GM23338 (cell line): ENCODE measurements around the gene GTF2H4. TPM values are rescaled to one million over a fixed set of nuclear protein-coding genes. Genes with fewer than 3 reads are reported as not detected.

Source experiments
- ATAC-seq: fragments of 200-7000 bp; cut with Tn5 transposase; 3 replicates; pipeline ENCODE4 v1.9.1; 2020
- DNase-seq: peaks from one replicate; pipeline ENCODE4 v3.0.0-alpha.2; 2015; ENCODE audit warnings: low spot score
- H2AFZ ChIP-seq: fragments of 200-600 bp; sonication (generic); 2 replicates; pipeline ENCODE4 v1.8.0; 2016; ENCODE audit warnings: antibody characterized with exemption, mild to moderate bottlenecking, moderate library complexity
- H3F3A ChIP-seq: fragments of 200-600 bp; sonication (generic); replicated peaks from 2 replicates; pipeline ENCODE4 v1.8.0; 2017; ENCODE audit warnings: antibody characterized with exemption, mixed run types, low read depth
- H3K27ac ChIP-seq: fragments of 200-600 bp; sonication (generic); 2 replicates; pipeline ENCODE4 v1.6.1; 2016; ENCODE audit warnings: low read depth
- H3K27me3 ChIP-seq: fragments of 200-600 bp; sonication (generic); 2 replicates; pipeline ENCODE4 v1.8.0; 2016; ENCODE audit warnings: mild to moderate bottlenecking, mixed run types, moderate library complexity; ENCODE audit not compliant: insufficient read depth
- H3K36me3 ChIP-seq: fragments of 200-600 bp; sonication (generic); 2 replicates; pipeline ENCODE4 v1.8.0; 2016; ENCODE audit warnings: mild to moderate bottlenecking; ENCODE audit not compliant: insufficient read depth
- H3K4me1 ChIP-seq: fragments of 200-600 bp; sonication (generic); 2 replicates; pipeline ENCODE4 v1.8.0; 2016; ENCODE audit warnings: mild to moderate bottlenecking, moderate library complexity; ENCODE audit not compliant: insufficient read depth
- H3K4me2 ChIP-seq: fragments of 200-600 bp; sonication (generic); 2 replicates; pipeline ENCODE4 v1.7.1; 2017; ENCODE audit warnings: mixed run types
- H3K4me3 ChIP-seq: fragments of 200-600 bp; sonication (generic); 2 replicates; pipeline ENCODE4 v1.6.1; 2016; ENCODE audit warnings: mixed run types
- H3K79me2 ChIP-seq: fragments of 200-600 bp; sonication (generic); replicated peaks from 2 replicates; pipeline ENCODE4 v1.8.0; 2017; ENCODE audit warnings: mild to moderate bottlenecking; ENCODE audit not compliant: insufficient read depth
- H3K9me2 ChIP-seq: fragments of 200-600 bp; sonication (generic); 2 replicates; pipeline ENCODE4 v1.8.0; 2017; ENCODE audit not compliant: insufficient read depth
- H4K20me1 ChIP-seq: fragments of 200-600 bp; sonication (generic); replicated peaks from 2 replicates; pipeline ENCODE4 v1.8.0; 2017; ENCODE audit warnings: mild to moderate bottlenecking; ENCODE audit not compliant: insufficient read depth
- H3K27ac Mint-ChIP-seq: 2 replicates; pipeline ENCODE4 v1.8.0; 2020; ENCODE audit warnings: inconsistent platforms, mild to moderate bottlenecking, moderate library complexity, mixed read lengths
- H3K27me3 Mint-ChIP-seq: 3 replicates; pipeline ENCODE4 v1.8.0; 2022; ENCODE audit warnings: low read depth, mild to moderate bottlenecking, moderate library complexity, mixed read lengths, inconsistent platforms; ENCODE audit not compliant: insufficient read depth, poor library complexity
- H3K36me3 Mint-ChIP-seq: 3 replicates; pipeline ENCODE4 v1.8.0; 2021; ENCODE audit warnings: low read depth, mild to moderate bottlenecking, inconsistent platforms, moderate library complexity, mixed read lengths
- H3K4me1 Mint-ChIP-seq: 3 replicates; pipeline ENCODE4 v1.8.0; 2020; ENCODE audit warnings: mild to moderate bottlenecking, inconsistent platforms, mixed read lengths
- H3K4me3 Mint-ChIP-seq: 3 replicates; pipeline ENCODE4 v1.8.0; 2021; ENCODE audit warnings: moderate library complexity, mild to moderate bottlenecking, inconsistent platforms, mixed read lengths
- H3K9me3 Mint-ChIP-seq: 3 replicates; pipeline ENCODE4 v1.8.0; 2020; ENCODE audit warnings: moderate library complexity, mild to moderate bottlenecking, inconsistent platforms, mixed read lengths
- POLR2AphosphoS5 ChIP-seq: IDR thresholded peaks from 2 replicates; pipeline ENCODE4 v1.6.1; 2016; ENCODE audit warnings: antibody characterized with exemption, low read depth
- polyA plus RNA-seq: library from polyadenylated mRNA; unstranded; fragments of >200 nt; fragmentation: Nextera tagmentation; extraction: Ambion mirVana; gene quantifications from 2 replicates; pipeline ENCODE4 v1.2.1, GENCODE V29; 2016
- total RNA-seq: library from RNA; depleted of rRNA; stranded (reverse); fragments of >200 nt; shearing (Covaris generic); gene quantifications from 2 replicates; pipeline ENCODE4 v1.2.3, GENCODE V29; 2014
- TF ChIP-seq, protein P1 (sequence below): IDR thresholded peaks from one replicate; pipeline ENCODE4 v1.6.1; 2018; ENCODE audit warnings: antibody characterized with exemption; ENCODE audit not compliant: unreplicated experiment
- TF ChIP-seq, protein P2 (sequence below), 2 experiments: fragments of 200-600 bp in 1 of 2; sonication (generic) in 1 of 2; conservative IDR thresholded peaks; 2 replicates each; pipeline versions ENCODE4 v1.5.1 to v1.6.1; 2016 to 2017; ENCODE audit warnings: antibody characterized with exemption in 2 of 2, low read depth in 2 of 2, mild to moderate bottlenecking in 2 of 2, moderate library complexity in 1 of 2
- TF ChIP-seq, protein P3 (sequence below): fragments of 250-450 bp; sonication (Bioruptor Pico); IDR thresholded peaks from 2 replicates; pipeline ENCODE4 v1.5.0; 2020; ENCODE audit warnings: mild to moderate bottlenecking, moderate library complexity

The GTF2H4 gene
- total and polyA plus RNA-seq, 2 experiments from 2014 or later: 14.8 to 32.6 TPM

DNA sequence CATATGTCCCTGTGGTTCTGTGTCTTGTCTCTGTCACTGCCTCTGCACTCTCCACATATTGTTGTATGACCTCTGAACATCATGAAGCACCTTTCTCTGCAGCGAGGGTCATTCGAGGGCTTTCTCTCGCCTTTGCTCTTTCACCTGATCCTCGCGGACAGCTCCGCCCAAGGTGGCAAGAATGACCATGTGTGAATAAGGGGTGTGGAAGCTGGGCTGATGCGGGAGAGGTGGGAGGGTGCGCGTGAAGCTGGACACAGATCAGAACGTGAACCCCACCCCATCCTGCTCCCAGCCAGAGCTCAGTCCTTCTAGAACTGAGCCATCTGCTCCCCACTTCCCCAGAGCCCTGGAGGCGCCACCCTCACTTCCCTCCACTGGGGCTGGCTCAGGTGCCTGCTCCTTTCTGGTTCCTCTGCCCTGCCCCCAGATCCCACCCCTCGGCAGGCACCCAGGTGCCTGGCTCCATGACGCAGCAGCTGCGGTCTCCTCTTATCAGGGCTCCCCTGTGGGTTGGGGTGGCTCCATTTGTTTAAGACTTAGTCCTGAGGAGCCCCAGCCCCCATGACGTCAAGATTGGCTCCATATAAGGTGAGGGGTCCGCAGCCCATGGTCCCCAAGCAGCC, 32.5 kb downstream of the GTF2H4 start, which contains the start of gene MUCL3:
TSS of gene MUCL3 (plus strand) at position 613 of the 626 bp plus-strand sequence. CDS start 27 bp downstream, outside the sequence.
- Mint-ChIP-seq H3K9me3 (no peaks in the 10 kb centered on the region; the same call in 2 of the 3 replicates), H3K4me3 (no peak within 1 kb of the TSS; the same call in 2 of the 3 replicates), H3K36me3 (no peaks in the 10 kb centered on the region), H3K4me1 (peaks cover 35% of the 10 kb centered on the region), H3K27ac (no peak within 1 kb of the TSS), H3K27me3 (peaks cover 13% of the 10 kb centered on the region)
- peaks cover 17% of the 10 kb centered on the region for H3K4me1 ChIP-seq
- H3K9me2 ChIP-seq: peaks cover 5% of the 10 kb centered on the region; the same call in 1 of the 2 replicates
- H3K4me3 ChIP-seq: no peak within 1 kb of the TSS
- H3K27me3 ChIP-seq: no peaks in the 10 kb centered on the region
- no peaks in the 10 kb centered on the region for H3K36me3 ChIP-seq
- H2AFZ ChIP-seq: 0 out of 2 replicates have a peak within 1 kb of the TSS, but pooled peaks have one; percentile 23
- H3F3A ChIP-seq: no peaks in the 10 kb centered on the region
- H3K27ac ChIP-seq: no peak within 1 kb of the TSS
- H3K79me2 ChIP-seq: no peaks in the 10 kb centered on the region
- ATAC-seq (no peak), DNase-seq (no peak)
- H4K20me1 ChIP-seq: no peaks in the 10 kb centered on the region
- H3K4me2 ChIP-seq: peak within 1 kb of the TSS; percentile 25; the same call in 1 of the 2 replicates
- TF ChIP-seq, protein P1, sequence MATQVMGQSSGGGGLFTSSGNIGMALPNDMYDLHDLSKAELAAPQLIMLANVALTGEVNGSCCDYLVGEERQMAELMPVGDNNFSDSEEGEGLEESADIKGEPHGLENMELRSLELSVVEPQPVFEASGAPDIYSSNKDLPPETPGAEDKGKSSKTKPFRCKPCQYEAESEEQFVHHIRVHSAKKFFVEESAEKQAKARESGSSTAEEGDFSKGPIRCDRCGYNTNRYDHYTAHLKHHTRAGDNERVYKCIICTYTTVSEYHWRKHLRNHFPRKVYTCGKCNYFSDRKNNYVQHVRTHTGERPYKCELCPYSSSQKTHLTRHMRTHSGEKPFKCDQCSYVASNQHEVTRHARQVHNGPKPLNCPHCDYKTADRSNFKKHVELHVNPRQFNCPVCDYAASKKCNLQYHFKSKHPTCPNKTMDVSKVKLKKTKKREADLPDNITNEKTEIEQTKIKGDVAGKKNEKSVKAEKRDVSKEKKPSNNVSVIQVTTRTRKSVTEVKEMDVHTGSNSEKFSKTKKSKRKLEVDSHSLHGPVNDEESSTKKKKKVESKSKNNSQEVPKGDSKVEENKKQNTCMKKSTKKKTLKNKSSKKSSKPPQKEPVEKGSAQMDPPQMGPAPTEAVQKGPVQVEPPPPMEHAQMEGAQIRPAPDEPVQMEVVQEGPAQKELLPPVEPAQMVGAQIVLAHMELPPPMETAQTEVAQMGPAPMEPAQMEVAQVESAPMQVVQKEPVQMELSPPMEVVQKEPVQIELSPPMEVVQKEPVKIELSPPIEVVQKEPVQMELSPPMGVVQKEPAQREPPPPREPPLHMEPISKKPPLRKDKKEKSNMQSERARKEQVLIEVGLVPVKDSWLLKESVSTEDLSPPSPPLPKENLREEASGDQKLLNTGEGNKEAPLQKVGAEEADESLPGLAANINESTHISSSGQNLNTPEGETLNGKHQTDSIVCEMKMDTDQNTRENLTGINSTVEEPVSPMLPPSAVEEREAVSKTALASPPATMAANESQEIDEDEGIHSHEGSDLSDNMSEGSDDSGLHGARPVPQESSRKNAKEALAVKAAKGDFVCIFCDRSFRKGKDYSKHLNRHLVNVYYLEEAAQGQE: no peak
- TF ChIP-seq POLR2AphosphoS5: no peak
- TF ChIP-seq, protein P2, sequence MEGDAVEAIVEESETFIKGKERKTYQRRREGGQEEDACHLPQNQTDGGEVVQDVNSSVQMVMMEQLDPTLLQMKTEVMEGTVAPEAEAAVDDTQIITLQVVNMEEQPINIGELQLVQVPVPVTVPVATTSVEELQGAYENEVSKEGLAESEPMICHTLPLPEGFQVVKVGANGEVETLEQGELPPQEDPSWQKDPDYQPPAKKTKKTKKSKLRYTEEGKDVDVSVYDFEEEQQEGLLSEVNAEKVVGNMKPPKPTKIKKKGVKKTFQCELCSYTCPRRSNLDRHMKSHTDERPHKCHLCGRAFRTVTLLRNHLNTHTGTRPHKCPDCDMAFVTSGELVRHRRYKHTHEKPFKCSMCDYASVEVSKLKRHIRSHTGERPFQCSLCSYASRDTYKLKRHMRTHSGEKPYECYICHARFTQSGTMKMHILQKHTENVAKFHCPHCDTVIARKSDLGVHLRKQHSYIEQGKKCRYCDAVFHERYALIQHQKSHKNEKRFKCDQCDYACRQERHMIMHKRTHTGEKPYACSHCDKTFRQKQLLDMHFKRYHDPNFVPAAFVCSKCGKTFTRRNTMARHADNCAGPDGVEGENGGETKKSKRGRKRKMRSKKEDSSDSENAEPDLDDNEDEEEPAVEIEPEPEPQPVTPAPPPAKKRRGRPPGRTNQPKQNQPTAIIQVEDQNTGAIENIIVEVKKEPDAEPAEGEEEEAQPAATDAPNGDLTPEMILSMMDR (conservative IDR thresholded peaks at IDR 0.05; ENCODE audit: low read depth in 2 of 2): no peak
- TF ChIP-seq, protein P3, sequence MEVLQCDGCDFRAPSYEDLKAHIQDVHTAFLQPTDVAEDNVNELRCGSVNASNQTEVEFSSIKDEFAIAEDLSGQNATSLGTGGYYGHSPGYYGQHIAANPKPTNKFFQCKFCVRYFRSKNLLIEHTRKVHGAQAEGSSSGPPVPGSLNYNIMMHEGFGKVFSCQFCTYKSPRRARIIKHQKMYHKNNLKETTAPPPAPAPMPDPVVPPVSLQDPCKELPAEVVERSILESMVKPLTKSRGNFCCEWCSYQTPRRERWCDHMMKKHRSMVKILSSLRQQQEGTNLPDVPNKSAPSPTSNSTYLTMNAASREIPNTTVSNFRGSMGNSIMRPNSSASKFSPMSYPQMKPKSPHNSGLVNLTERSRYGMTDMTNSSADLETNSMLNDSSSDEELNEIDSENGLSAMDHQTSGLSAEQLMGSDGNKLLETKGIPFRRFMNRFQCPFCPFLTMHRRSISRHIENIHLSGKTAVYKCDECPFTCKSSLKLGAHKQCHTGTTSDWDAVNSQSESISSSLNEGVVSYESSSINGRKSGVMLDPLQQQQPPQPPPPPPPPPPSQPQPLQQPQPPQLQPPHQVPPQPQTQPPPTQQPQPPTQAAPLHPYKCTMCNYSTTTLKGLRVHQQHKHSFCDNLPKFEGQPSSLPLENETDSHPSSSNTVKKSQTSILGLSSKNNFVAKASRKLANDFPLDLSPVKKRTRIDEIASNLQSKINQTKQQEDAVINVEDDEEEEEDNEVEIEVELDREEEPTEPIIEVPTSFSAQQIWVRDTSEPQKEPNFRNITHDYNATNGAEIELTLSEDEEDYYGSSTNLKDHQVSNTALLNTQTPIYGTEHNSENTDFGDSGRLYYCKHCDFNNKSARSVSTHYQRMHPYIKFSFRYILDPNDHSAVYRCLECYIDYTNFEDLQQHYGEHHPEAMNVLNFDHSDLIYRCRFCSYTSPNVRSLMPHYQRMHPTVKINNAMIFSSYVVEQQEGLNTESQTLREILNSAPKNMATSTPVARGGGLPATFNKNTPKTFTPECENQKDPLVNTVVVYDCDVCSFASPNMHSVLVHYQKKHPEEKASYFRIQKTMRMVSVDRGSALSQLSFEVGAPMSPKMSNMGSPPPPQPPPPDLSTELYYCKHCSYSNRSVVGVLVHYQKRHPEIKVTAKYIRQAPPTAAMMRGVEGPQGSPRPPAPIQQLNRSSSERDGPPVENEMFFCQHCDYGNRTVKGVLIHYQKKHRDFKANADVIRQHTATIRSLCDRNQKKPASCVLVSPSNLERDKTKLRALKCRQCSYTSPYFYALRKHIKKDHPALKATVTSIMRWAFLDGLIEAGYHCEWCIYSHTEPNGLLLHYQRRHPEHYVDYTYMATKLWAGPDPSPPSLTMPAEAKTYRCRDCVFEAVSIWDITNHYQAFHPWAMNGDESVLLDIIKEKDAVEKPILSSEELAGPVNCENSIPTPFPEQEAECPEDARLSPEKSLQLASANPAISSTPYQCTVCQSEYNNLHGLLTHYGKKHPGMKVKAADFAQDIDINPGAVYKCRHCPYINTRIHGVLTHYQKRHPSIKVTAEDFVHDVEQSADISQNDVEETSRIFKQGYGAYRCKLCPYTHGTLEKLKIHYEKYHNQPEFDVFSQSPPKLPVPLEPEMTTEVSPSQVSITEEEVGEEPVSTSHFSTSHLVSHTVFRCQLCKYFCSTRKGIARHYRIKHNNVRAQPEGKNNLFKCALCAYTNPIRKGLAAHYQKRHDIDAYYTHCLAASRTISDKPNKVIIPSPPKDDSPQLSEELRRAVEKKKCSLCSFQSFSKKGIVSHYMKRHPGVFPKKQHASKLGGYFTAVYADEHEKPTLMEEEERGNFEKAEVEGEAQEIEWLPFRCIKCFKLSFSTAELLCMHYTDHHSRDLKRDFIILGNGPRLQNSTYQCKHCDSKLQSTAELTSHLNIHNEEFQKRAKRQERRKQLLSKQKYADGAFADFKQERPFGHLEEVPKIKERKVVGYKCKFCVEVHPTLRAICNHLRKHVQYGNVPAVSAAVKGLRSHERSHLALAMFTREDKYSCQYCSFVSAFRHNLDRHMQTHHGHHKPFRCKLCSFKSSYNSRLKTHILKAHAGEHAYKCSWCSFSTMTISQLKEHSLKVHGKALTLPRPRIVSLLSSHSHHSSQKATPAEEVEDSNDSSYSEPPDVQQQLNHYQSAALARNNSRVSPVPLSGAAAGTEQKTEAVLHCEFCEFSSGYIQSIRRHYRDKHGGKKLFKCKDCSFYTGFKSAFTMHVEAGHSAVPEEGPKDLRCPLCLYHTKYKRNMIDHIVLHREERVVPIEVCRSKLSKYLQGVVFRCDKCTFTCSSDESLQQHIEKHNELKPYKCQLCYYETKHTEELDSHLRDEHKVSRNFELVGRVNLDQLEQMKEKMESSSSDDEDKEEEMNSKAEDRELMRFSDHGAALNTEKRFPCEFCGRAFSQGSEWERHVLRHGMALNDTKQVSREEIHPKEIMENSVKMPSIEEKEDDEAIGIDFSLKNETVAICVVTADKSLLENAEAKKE (CRISPR knock-in tag): no peak
